ENCODE results near the gene STIL.
"Not testable (repeated sequence)": the region's sequence is repeated elsewhere in the genome, so short reads cannot be mapped to it uniquely, and the experiment has no call there.

The STIL gene

DNA sequence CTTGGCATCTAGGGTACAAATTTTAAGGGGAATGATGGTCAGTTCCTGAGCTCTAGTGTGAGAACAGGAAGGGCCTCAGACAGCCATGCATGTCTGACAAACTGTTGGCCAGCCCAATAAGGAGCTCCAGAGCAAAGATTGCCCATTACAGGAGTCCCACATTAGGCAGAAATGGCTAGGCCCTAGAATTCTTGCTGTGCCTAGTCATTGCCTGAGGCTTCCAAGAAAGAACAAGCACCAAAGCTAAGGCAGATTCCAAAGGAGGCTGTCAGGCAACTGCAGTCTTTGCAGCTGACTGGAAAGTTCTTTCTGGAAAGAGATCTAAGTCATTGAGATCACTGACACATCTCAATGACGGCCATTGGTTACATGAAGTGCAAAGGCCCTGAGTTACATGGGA, 3.9 kb upstream of the STIL start:
- no peak for DNase-seq

DNA sequence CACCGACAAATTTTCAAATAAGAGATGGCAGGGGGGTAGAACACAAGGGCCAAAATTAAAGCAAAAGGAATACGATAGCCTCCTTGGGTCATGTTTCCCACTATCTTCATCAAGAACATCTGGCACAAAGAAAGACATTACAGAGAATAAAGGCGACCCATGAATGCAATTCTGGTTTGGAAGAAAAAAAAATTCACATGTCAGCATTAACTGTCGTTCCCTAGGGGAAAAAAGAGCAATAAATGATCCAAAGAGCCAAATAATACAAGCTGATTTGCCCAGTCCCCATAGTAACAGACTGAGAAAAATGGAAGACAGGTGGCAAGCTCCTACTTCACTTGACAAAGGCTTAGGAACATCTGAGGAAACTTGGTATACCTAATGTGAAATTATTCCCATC, 4.5 kb downstream of the STIL start:
- DNase-seq = no peak

DNA sequence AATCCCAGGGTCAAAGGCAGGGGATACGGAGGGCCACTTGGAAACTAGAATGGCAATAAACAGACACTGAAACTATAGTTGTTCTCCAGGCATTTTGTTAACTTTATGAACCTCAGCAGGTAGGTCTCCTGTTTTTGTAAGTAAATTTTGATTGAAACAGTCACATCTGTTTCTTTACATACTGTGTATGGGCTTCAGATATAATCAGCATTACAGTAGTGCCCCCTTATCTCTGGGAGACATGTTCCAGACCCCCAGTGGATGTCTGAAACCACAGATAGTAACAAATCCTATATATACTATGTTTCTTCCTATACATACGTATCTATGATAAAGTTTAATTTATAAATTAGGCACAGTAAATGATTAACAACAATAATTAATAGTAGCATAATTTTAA, 11.5 kb downstream of the STIL start:
- no peak for DNase-seq

DNA sequence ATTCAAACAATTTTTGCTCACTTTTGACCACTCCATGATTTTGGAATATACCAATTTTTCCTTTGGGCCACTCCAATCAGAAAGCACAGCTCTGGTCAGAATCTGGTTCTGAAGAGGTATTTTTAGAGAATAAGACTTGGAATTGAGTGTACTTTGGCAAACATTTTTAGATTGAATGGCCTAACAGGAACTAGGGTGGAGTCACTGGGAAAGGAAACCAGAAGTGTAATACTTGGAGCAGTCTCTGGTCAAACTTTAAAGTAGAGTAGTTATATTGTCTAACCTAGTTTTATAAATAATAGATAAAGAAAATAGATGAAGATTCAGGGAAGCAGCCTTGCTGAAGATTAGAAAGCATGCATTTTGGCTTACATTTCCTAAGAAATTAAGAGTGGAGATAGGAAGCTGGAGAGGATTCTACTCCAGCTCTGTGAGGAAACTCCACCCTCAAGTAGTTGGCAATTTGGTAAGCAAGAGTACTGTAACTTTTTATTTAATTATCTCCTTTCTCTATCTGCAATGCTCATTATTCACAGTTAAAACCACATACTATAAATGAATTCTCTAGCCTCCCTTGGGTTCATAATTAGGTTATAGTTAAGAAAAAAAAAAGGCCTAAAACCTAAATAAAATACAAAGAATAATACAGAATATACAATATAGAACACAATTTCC, 15.8 kb downstream of the STIL start:
- no peak for DNase-seq

DNA sequence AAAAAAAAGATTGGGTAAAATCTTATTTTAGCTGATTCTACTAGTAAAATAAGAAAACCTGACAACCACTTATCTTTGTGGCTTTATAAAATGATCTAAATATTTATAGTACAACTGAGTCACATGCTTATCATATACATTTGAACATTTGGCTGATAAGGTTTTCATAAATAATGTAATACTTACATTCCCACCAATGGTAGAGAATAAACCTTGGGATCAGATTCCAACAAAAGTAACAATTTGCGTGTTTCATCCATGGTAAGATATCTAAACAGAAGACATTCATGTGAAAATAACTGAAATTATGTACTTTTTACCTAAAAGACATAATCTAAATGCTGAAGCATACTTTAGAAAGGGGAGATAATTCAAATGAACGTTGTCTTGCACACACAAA, 18.4 kb downstream of the STIL start:
- no peak for DNase-seq

DNA sequence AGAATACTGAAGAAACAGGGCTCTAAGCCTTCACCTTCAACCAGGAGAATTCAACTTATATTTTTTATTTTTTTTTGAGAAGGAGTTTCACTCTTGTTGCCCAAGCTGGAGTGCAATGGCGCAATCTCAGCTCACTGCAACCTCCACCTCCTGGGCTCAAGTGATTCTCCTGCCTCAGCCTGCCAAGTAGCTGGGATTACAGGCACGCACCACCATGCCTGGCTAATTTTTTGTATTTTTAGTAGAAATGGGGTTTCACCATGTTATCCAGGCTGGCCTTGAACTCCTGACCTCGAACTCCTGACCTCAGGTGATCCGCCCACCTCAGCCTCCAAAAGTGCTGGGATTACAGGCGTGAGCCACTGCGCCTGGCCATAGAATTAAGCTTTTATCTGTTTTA, 19.1 kb downstream of the STIL start:
- not testable (repeated sequence) for DNase-seq

DNA sequence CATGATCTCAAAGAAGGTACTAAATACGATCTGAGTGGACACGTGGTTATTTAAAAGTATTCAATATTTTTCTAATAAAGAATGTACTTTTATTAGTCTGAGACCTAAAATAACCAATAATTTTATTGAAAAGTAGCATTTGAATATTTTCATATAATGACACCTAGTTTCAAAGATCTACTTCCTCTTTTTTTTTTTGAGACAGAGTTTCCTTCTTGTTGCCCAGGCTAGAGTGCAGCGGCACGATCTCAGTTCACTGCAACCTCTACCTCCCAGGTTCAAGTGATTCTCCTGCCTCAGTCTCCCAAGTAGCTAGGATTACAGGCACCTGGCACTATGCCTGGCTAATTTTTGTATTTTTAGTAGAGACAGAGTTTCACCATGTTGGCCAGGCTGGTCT, 25.8 kb downstream of the STIL start:
- DNase-seq = not testable (repeated sequence)

DNA sequence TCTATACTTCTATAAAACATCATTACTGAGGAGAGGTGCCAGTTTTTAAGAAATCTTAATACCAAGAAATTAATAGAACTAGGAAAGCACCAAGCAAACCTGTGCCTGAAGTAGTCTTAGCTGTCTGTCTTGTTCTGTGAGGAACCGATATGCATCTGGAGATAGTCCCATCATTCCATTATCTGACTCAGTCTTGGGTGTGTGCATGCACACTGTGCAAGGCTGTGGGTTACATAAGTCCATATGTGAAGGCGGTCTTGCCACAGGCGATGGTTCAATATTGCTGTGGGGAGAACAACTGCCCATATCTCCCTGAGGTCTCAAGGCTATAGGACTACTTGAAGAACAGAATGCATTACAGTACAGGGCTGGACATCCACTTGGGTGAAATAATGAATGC, 33.8 kb downstream of the STIL start:
- no peak for DNase-seq

DNA sequence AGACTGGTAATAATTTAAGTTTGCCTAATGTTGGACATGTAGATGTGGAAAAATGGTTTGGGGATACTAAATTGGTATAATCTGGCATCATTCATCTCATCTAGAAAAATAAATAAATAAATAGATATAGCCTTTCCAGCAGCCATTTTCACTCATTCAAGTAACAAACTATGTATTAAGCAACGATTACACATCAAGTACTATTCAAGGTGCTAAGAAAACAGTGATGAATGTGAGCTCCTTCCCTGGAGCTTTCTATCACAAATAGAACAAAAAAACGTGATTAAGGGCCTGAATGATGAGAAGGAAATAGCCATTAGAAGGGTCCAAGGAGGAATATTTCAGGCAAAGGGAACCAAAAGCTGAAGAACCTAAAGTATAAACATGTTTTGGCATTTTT, 37.1 kb downstream of the STIL start:
- no peak for DNase-seq

DNA sequence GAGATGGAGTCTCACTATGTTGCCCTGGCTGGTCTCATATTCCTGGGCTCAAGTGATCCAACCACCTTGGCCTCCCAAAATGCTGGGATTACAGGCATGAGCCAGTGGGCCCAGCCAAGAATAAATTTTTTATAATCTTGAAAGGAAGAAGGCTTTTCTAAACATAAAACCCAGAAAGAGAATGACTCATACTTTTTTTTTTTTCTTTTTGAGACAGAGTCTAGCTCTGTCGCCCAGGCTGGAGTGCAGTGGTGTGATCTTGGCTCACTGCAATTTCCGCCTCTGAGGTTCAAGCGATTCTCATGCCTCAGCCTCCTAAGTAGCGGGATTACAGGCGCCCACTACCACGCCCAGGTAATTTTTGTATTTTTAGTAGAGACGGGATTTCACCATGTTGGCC, 38.1 kb downstream of the STIL start:
- not testable (repeated sequence) for DNase-seq

DNA sequence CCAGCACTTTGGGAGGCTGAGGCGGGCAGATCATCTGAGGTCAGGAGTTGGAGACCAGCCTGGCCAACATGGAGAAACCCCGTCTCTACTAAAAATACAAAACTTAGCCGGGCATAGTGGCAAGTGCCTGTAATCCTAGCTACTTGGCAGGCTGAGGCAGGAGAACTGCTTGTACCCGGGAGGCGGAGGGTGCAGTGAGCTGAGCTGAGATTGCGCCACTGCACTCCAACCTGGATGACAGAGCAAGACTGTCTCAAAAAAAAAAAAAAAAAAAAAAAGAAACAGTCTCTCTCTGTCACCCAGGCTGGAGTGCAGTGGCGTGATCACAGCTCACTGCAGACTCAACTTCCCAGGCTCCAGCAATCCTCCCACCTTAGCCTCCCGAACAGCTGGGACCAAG, 48.4 kb downstream of the STIL start:
- not testable (repeated sequence) for DNase-seq

DNA sequence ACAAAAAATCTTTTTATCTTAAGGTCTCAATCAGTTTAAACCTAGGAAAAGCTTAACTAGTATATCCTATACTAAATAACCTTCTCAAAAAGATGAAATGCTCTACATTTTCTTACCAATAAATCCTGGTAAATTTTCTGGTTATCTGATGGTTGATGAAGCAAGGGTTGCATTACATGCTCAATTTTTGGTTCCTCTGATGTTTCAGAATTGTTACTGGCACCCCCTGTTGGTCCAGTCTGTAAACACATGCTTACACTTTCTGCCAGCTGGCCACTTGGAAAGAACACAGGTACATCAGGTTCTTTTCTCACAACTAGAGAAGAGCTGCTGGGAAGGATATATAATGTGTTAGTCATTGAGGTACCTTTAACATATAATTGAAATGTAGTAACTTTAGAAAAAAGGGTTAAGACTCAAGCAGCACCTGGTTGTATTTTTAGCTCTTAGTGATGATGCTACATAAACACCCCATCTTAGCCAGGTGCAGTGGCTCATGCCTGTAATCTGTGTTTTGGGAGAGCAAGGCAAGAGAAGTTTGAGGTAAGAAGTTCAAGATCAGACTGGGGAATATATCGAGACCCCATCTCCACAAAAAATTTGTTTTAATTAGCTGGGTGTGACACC, 51.0 kb downstream of the STIL start:
- DNase-seq = peak; percentile 28

DNA sequence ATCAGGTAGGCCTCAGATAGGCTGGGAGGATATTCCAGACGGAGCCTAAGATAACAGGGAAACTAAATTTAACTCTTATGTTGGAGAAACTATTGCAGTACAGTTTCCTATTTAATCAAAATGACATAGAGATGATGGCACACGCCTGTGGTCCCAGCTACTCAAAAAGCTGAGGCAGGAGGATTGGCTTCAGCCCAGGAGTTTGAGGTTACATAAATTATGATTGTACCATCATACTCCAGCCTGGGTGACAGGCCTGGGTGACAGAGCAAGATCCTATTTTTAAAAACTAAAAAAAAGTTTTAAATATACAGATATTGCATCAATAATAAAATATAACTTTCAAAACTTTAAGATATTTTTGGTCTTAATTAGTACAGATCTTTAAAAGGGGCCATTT, 56.7 kb downstream of the STIL start:
- DNase-seq = no peak

DNA sequence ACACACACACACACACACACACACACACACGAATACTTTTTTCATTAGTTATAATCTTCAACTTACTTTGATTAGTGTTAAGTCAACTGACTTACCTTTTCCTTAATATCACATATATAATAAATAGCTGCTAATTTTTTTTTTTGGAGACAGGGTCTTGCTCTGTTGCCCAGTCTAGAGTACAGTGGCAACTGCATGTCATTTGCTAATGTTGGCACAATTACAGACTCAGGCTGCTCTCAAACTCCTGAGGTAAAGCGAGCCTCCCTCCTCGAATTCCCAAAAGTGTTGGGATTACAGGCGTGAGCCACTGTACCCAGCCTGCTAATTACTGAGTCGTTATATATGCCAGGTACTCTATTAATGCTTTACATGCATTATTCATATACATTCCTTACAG, 61.2 kb downstream of the STIL start:
- DNase-seq = no peak

DNA sequence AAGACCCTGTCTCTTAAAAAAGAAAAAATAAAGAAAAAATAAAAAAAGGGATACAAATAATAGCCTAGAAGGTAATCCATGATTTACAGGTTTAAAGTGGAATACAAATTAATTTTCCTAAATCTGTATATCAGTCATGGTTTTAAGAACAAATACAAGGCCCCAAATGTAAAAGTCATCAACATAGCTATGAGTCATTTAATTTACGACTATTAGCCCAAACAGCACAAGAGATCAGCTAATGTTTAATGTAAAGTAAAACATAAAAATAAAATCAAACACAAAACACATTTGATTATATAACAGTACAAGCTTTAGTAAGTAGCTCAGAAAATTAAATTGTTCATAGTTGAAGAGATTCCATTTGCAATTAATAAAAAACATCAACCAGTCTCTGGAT, 61.6 kb downstream of the STIL start:
- DNase-seq = no peak

DNA sequence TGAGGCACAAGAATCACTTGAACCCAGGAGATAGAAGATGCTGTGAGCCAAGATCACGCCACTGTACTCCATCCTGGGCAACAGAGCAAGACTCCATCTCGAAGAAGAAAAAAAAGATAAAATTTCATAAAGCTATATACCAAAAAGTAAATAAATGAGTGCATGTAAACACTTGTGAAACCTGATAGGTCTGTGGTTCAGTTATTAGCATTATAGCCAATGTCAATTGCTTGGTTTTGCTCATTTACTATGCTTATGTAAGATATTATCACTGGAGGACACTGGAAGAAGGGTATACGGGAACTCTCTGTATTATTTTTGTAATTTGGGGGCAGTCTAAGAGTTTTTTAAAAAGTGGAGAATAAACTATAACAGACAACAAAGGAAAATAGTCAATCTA, 64.2 kb downstream of the STIL start:
- DNase-seq = no peak

DNA sequence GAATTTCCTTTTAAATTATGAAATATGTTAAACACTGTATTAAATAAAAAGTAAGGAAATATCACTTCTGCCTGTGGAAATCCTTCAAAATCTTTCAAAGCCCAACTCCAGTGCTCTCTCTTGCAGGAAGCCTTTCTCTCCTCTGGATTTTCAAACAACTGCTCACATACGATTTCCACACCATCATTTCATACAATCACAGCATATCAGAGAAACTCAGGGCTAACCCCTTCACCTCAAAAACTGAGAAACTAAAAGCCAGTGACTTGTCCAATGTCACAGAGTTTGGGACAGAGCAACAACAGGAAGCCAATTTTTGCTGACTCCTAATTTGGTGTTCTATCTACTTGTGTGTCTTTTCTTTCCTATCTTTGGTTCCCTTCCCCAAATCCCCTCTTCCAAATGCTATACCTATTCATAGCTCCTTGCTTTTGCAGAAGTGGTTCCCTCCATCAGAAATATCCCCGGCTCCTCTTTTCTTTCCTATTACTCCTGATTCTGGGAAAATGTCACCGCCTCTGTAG, 69.5 kb downstream of the STIL start:
- DNase-seq = no peak

DNA sequence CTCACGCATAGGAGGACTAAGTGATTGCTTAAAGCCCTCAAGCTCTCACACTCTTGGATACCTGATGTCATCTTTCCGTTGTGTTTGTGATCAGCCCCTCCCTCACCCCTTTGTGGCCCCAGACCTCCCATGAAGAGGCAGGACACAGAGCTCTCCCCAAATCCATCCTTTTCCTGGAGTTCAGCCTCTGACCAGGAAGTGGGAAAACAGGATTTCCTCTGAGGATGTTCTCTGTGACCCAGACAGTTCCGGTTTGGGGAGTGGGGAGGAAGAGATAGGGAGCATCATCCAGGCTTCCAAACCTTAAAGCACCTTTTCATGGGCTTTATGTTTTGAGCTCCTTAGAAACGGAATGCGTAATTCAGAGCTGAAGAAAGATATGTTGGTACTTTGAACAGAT, 70.0 kb downstream of the STIL start:
- no peak for DNase-seq

DNA sequence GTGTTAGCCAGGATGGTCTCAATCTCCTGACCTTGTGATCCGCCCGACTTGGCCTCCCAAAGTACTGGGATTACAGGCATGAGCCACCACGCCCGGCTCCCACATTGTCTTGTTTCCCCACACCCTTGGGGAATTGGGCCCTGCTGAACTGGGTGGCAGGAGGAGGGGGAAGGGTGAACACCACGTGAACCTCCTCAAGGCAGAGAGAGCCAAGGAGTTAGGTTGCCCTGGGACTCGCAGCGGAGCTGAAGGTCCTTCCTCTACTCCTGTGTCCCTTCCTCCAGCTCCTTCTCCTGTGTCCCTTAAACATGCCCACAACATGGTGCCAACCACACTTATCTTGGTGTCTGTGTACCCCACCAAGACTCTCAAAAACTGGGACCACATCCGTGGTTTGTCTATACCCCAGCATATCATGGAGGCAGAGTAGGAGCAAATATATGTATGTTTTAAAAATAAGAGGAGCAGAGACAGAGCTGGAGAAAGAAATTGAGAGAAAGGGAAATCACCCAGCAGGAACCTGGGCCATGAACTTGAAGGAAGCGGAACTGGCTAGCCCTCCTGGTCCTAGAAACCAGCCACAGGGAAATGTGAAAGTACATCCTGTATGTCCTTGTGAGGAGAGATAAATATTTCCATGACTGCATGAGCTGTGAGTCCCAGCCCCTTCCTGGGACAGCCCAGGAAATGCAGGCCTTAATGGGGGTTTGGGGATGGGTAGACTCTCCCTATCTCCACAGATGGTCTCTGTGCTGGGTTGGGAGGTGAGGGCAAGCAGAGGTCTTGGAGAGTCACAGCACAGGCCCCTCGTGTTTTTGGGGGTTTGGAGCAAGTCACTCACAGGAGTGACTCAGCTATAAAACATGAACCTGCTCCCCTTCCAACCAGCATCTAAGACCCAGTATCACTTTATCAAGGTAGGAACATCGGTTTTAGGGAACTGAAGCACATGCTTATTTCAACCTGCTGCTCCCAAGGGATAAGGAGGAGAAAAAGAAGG, 72.5 kb downstream of the STIL start:
- DNase-seq = no peak

DNA sequence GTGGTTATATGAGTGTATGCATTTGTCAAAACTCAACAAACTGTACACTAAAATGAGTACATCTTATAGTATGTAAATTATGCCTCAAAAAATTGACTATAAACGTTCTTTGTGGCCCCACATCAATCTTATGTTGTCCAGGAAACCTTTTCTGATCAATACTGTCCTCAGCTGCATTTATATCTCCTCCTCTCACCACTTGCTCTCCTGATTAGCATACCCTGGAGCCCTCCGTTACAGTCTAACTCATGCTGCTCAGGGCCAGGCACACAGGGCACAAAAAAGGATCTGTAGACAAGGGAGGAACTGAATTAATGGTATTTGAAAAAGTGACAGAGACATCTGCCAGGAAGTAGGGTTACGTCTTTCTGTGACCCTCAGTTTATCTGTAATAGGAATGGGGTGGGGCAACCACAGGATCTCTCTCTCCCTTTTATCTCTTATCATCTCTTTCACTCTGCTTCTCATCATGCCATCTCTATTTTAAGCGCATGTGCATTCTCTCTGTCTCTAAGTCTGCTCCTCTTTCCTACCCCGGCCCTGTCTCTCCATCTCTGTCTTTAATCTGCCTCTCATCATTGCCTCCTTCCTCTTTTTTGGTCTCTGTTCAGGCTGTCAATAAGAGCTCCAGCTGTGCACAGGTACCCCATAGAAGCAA, 74.9 kb downstream of the STIL start:
- no peak for DNase-seq

DNA sequence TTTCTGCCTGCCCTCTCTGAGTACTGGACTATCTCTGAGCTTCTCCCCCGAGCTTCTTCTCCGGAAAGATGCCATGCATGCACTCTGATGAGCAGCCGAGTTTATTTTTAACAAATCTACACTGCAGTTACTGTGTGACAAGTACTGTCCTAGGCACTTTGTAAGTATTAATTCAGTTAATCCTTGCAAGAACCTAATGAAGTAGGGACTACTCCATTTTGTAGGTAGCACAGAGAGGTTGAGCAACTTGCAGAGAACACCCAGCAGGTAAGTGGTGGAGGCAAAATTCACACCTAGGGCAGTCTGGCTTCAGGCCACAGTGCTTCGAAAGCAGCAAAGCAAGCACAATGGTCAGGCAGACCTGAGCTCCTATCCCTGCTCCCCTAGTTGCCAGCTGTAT, 78.1 kb downstream of the STIL start:
- no peak for DNase-seq

DNA sequence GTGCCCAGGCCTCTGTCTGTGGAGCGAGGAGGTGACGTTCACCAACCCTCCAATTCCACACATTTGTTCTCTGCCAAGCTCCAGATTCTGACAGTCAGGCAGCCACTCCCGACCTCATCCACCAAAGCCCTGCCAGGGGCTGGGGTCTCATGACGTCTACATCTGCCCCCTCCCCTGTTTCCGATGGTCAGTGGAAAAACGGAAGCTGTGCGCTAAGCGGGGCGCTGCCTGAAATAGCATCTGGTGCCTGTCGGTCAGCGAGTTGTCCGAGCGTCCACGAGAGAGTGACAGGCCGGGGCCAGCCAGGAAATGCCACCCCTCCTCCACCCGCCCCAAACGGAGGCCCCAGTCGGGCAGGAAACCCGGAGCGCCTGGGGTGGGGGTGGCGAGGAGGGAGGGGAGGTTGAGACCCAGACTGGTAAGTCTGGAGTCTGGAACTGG, 78.7 kb downstream of the STIL start:
- no peak for DNase-seq

DNA sequence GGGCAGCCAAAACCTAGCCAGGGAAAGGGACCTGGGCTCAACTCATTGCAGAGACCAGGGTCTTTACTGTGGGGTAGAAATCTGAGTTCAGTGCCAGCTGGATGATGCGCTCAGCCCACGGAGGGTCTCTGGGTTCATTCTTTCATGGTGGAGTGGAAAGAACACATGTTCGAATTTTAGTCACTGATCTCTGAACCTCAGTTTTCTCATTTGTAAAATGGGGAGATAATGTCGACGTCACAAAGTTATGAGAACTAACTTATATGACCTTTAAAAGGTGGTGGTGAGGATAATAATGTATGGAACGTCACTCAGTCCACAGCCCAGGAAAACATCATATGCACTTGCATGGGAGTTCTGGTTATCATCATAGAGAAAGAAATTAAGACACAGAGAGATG, 80.8 kb downstream of the STIL start:
- DNase-seq = no peak
